GM12801 (cell line): ENCODE measurements around the gene CDC42EP3.

Experiments used
- TF ChIP-seq, protein P1 (sequence below): IDR thresholded peaks from one replicate; pipeline ENCODE4 v1.5.1; 2011; ENCODE audit warnings: control low read depth; ENCODE audit not compliant: insufficient read length; ENCODE audit errors: extremely low read depth

Gene CDC42EP3

DNA sequence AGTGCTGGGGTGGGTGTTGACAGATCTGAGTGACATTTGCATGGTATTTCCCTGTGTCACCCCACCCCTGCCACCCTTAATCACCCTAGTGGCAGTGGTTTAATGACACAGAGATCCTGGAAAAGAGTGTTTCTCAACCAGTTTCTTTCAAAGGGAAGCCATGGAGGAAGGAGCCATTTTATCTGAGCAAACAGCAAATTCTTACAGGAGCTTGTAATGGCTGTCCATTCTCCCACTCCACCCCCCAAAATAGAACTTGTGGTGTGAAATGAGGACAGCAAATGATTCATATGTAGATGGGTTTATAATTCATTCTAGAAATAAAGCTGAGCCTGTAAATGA is 51.5 kb downstream of the CDC42EP3 start:
- TF ChIP-seq, protein P1, sequence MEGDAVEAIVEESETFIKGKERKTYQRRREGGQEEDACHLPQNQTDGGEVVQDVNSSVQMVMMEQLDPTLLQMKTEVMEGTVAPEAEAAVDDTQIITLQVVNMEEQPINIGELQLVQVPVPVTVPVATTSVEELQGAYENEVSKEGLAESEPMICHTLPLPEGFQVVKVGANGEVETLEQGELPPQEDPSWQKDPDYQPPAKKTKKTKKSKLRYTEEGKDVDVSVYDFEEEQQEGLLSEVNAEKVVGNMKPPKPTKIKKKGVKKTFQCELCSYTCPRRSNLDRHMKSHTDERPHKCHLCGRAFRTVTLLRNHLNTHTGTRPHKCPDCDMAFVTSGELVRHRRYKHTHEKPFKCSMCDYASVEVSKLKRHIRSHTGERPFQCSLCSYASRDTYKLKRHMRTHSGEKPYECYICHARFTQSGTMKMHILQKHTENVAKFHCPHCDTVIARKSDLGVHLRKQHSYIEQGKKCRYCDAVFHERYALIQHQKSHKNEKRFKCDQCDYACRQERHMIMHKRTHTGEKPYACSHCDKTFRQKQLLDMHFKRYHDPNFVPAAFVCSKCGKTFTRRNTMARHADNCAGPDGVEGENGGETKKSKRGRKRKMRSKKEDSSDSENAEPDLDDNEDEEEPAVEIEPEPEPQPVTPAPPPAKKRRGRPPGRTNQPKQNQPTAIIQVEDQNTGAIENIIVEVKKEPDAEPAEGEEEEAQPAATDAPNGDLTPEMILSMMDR = no peak

- TF ChIP-seq, protein P1 = no peak
Measured at GRCh38 chr2:37619230-37619958, 52.0 kb downstream of the CDC42EP3 start.

DNA sequence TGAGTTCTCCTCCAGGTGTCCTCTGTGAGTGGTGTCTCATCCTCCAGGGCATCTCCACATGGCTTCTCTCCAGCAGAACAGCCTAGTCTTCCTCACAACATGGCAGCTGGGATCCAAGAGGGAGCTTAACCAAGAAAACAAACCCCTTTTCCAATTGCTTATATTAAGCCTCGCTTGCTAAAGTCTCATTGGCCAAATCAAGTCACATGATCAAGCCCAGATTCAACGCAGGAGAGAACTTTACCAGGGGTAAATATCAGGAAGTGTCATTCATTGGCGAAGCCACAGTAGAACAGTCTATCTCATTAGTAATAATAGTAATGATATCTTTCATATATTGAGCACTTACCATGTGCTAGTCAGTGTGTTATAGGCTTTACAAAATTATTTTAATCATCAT is 53.1 kb downstream of the CDC42EP3 start:
- TF ChIP-seq, protein P1 = no peak

GRCh38 chr2:37617119-37617892 is 54.1 kb downstream of the CDC42EP3 start:
- TF ChIP-seq, protein P1 = no peak

DNA sequence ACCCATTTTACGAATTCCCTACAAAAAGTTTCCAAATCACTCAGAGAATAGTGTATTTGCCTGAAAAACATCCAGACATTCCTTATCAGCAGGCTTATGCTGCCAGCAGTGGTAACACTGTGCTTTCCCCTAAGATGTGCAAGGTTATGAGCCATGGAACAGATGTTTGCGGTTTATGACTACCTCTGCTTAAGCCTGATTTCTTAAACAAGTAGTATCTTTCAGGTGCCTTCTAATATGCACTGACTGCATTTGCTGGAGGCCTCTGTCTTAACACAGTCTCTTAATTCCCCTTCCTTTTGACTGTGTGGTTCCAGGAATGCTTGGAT is 54.8 kb downstream of the CDC42EP3 start:
- TF ChIP-seq, protein P1 = no peak

DNA sequence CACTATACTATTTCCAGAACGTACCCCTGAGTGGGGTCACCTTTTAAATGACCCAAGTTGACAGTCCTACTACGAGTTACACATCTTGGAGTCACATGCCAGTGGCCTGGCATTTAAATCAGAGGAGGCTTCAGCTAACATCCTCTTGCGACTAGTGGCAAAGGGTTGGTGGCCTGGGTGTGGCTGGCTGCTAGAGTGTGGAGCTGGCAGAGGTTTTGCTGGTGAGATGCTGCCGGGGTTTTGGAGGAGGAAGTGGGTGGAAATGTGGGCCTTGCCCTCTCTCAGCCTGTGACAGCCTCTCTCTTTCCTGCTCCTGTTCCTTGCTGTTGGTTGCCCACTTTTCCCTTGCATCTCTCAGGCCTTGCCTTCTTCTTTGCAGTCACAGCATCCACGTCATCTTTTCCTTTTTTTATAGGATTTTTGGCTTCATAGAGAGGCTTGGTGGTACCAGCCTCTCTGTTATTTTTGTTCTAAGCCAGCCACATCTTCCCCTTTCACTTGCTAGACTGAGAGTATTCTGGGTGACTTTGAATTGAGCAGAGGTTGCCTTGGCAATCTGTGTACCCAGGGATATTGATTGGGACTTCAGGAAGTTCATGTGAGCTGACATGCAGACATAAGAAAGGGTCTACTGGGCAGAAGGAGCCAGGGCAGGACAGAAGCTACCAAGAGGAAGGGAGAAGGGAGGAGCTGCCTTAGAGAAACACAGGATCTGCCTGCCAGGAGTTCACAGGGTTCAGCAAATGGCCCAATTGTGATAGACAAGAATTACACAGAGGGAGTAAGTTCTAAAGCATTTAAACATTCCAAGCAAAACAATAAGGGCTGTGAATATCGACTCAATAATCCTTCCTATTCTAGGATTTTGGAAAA is 55.4 kb downstream of the CDC42EP3 start:
- TF ChIP-seq, protein P1 = no peak

DNA sequence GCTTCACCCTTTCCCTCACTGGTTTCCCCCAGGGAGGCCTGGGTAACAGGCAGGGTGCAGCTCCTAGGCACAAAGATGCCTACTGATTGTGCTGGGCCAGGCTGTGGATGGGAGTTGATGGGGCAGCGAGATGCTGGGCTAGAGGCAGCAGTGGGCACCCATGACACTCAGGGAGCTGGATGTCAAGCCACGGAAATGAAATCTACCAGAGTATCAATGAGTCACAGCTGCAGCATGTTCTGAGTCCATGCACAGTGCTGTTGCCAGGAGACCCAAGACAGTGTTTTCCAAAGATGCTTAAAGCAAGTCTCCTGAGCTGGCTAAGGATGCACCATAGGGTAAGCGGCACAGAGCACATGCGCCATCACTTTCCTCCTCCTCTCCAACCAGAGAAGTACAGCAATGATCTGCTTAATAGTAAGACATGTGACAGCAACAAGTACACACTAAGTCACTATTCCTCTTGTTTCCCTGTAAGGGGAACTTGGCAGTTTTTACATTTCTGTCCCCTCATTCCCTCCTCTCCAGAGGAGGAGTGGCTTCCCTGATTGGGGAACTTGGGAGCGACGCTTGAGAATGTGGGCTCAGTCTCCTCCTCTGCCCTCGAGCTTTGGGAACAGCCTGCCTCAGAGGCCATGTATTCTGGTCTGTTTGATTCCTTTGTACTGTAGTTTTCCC is 57.2 kb downstream of the CDC42EP3 start:
- TF ChIP-seq, protein P1 = no peak
